GM12878 (cell line): ENCODE measurements around the gene LCLAT1. TPM values are rescaled to one million over a fixed set of nuclear protein-coding genes. Genes with fewer than 3 reads are reported as not detected.

Source experiments
- ATAC-seq: fragments of 200-7000 bp; cut with Tn5 transposase; 3 replicates; pipeline ENCODE4 v1.9.1; 2020; ENCODE audit warnings: mild to moderate bottlenecking, moderate library complexity
- BruUV-seq: library from RNA; stranded (reverse); fragments of 400-500 nt; replicated peaks from 2 replicates; lab custom pipeline; 2021; lab: Mats Ljungman, UMichigan
- CTCF ChIA-PET: fragments of 300-600 bp; sonication (Branson Sonifier 250); formaldehyde crosslinking; extraction: SDS; loops from one replicate; lab custom pipeline; 2021; ENCODE audit warnings: inconsistent platforms; lab: Yijun Ruan, JAX
- POLR2A ChIA-PET: fragments of 350-600 bp; formaldehyde crosslinking; extraction: SDS; loops from one replicate; lab custom pipeline; 2021; ENCODE audit warnings: inconsistent platforms; lab: Charles Lee
- RAD21 ChIA-PET: fragments of 300-600 bp; sonication (Branson Sonifier 250); formaldehyde crosslinking; loops from one replicate; lab custom pipeline; 2023; ENCODE audit warnings: antibody characterized with exemption; ENCODE audit not compliant: unreplicated experiment; lab: Charles Lee
- SMC1A ChIA-PET: fragments of 300-600 bp; sonication (Branson Sonifier 250); formaldehyde crosslinking; loops from one replicate; lab custom pipeline; 2023; ENCODE audit not compliant: unreplicated experiment, uncharacterized antibody; lab: Charles Lee
- DNase-seq: peaks from one replicate; pipeline ENCODE4 v3.0.0-alpha.2; 2011; ENCODE audit warnings: low read depth, low spot score
- FAIRE-seq: peaks from 3 replicates; lab custom pipeline; 2011; peaks lifted over from hg19 to GRCh38; lab: Jason Lieb, UNC
- H2AFZ ChIP-seq: 2 replicates; pipeline ENCODE4 v1.6.0; 2011; ENCODE audit warnings: low read depth, low read length, control low read depth; ENCODE audit not compliant: control insufficient read depth
- H3K27ac ChIP-seq: 2 replicates; pipeline ENCODE4 v1.5.1; 2011; ENCODE audit warnings: control low read depth; ENCODE audit not compliant: control insufficient read depth, insufficient read depth
- H3K27me3 ChIP-seq, 2 experiments: replicated peaks in 1 of 2; 2 replicates each; pipeline versions ENCODE4 v1.6.0 to v1.6.1; 2011; ENCODE audit warnings: low read length in 1 of 2; ENCODE audit not compliant: control insufficient read depth in 2 of 2, insufficient read depth in 2 of 2
- H3K36me3 ChIP-seq, 2 experiments: 2 replicates each; pipeline ENCODE4 v1.5.1; 2011; ENCODE audit warnings: low read length in 1 of 2; ENCODE audit not compliant: control insufficient read depth in 2 of 2, insufficient read depth in 2 of 2
- H3K4me1 ChIP-seq: 2 replicates; pipeline ENCODE4 v1.6.1; 2011; ENCODE audit warnings: mild to moderate bottlenecking, low read length, moderate library complexity, mixed read lengths; ENCODE audit not compliant: control insufficient read depth, insufficient read depth
- H3K4me2 ChIP-seq: 2 replicates; pipeline ENCODE4 v1.6.0; 2011; ENCODE audit warnings: control low read depth; ENCODE audit not compliant: control insufficient read depth, insufficient read depth
- H3K4me3 ChIP-seq: fragments of 200-600 bp; sonication (generic); 2 replicates; pipeline ENCODE4 v1.5.1; 2016
- H3K79me2 ChIP-seq: 2 replicates; pipeline ENCODE4 v1.6.0; 2011; ENCODE audit warnings: low read length; ENCODE audit not compliant: control insufficient read depth, insufficient read depth
- H3K9ac ChIP-seq: 2 replicates; pipeline ENCODE4 v1.8.0; 2011; ENCODE audit warnings: low read length, control low read depth, mixed read lengths; ENCODE audit not compliant: control insufficient read depth, insufficient read depth
- H3K9me3 ChIP-seq: replicated peaks from 3 replicates; pipeline ENCODE4 v1.5.1; 2011; ENCODE audit warnings: mild to moderate bottlenecking, low read length; ENCODE audit not compliant: control insufficient read depth, insufficient read depth
- H4K20me1 ChIP-seq: 2 replicates; pipeline ENCODE4 v1.6.0; 2011; ENCODE audit not compliant: control insufficient read depth, insufficient read depth
- BRCA1 ChIP-seq: IDR thresholded peaks from 2 replicates; pipeline ENCODE4 v1.6.1; 2011; ENCODE audit warnings: low read depth, low read length, improper control_type of control experiment
- CBX3 ChIP-seq: fragments of 200-600 bp; sonication (generic); IDR thresholded peaks from 2 replicates; pipeline ENCODE4 v1.6.1; 2016; ENCODE audit warnings: low read depth, borderline replicate concordance
- EED ChIP-seq: sonication (generic); IDR thresholded peaks from 2 replicates; pipeline ENCODE4 v1.6.1; 2016; ENCODE audit warnings: antibody characterized with exemption, low read depth
- GABPA ChIP-seq: IDR thresholded peaks from 2 replicates; pipeline ENCODE4 v1.6.1; 2014; ENCODE audit warnings: antibody characterized with exemption, low read depth, mild to moderate bottlenecking, inconsistent platforms
- HDAC2 ChIP-seq: fragments of 200-600 bp; sonication (generic); IDR thresholded peaks from 2 replicates; pipeline ENCODE4 v1.6.1; 2017
- IKZF1 ChIP-seq: fragments of 450-650 bp; conservative IDR thresholded peaks from 2 replicates; pipeline ENCODE4 v1.6.1; 2017; ENCODE audit warnings: antibody characterized with exemption, mild to moderate bottlenecking
- IRF4 ChIP-seq: IDR thresholded peaks from 2 replicates; pipeline ENCODE4 v1.6.1; 2011; ENCODE audit warnings: low read depth, low read length
- LARP7 ChIP-seq: fragments of 450-650 bp; IDR thresholded peaks from 2 replicates; pipeline ENCODE4 v1.6.1; 2017; ENCODE audit warnings: mild to moderate bottlenecking
- NBN ChIP-seq: fragments of 450-650 bp; IDR thresholded peaks from 2 replicates; pipeline ENCODE4 v1.6.1; 2016
- PAX8 ChIP-seq: fragments of 450-650 bp; IDR thresholded peaks from 2 replicates; pipeline ENCODE4 v1.6.1; 2017; ENCODE audit warnings: mild to moderate bottlenecking, moderate library complexity
- PML ChIP-seq: IDR thresholded peaks from 2 replicates; pipeline ENCODE4 v1.6.1; 2012; ENCODE audit warnings: low read length, inconsistent platforms
- STAT1 ChIP-seq: fragments of 450-650 bp; conservative IDR thresholded peaks from 2 replicates; pipeline ENCODE4 v1.6.1; 2014; ENCODE audit warnings: antibody characterized with exemption, mild to moderate bottlenecking
- SUZ12 ChIP-seq: fragments of 200-600 bp; sonication (generic); IDR thresholded peaks from one replicate; pipeline ENCODE4 v1.6.1; 2018; ENCODE audit warnings: antibody characterized with exemption, mild to moderate bottlenecking; ENCODE audit not compliant: unreplicated experiment
- ZNF384 ChIP-seq: IDR thresholded peaks from 2 replicates; pipeline ENCODE4 v1.6.1; 2012; ENCODE audit warnings: low read depth, mild to moderate bottlenecking, low read length, improper control_type of control experiment, borderline replicate concordance
- ZNF622 ChIP-seq: fragments of 450-650 bp; IDR thresholded peaks from 2 replicates; pipeline ENCODE4 v1.6.1; 2017; ENCODE audit warnings: mild to moderate bottlenecking, inconsistent platforms
- WGBS: methylation state at CpG from one replicate; pipeline ENCODE4 v1.1.6; 2016; ENCODE audit warnings: low lambda C conversion rate; ENCODE audit not compliant: insufficient replicate concordance, insufficient coverage; ENCODE audit errors: missing lambda C conversion rate; 5-methylcytosine and 5-hydroxymethylcytosine counted together
- in situ Hi-C: fragments of 300-500 bp; cut with MboI; formaldehyde crosslinking; loops from 9 replicates; pipeline ENCODE4 v1.14.3; 2018; ENCODE audit warnings: mixed read lengths
- intact Hi-C: fragments of 100-400 bp; cut with micrococcal nuclease; formaldehyde crosslinking; loops from one replicate; pipeline ENCODE4 v1.14.2; 2022; ENCODE audit not compliant: unreplicated experiment
- polyA plus RNA-seq, 11 experiments: library from polyadenylated mRNA; depleted of rRNA in 4 of 11; unstranded in 6 of 11; stranded (reverse) in 5 of 11; fragments of >200 nt; fragmentation: Nextera tagmentation in 4 of 11; fragmentation: Illumina TruSeq in 1 of 11; extraction: Ambion mirVana in 4 of 11; extraction: Trizol in 1 of 11; gene quantifications; 1 replicate in 1 of 11; 2 replicates in 10 of 11; pipeline versions ENCODE4 v1.2.1 to v1.2.3, GENCODE V29; 2011 to 2016; ENCODE audit warnings: inconsistent platforms in 2 of 11, missing spikeins in 2 of 11, low read depth in 1 of 11
- total RNA-seq, 4 experiments: library from RNA; depleted of rRNA in 3 of 4; stranded (reverse); fragments of >200 nt in 3 of 4; fragmentation: Illumina TruSeq in 1 of 4; extraction: Trizol in 1 of 4; gene quantifications; 2 replicates each; pipeline versions ENCODE4 v1.2.1 to v1.2.3, GENCODE V29; 2013 to 2021
- TF ChIP-seq, protein P1 (sequence below): IDR thresholded peaks from 2 replicates; pipeline ENCODE4 v1.6.1; 2012; ENCODE audit warnings: low read depth, low read length, improper control_type of control experiment
- TF ChIP-seq, protein P2 (sequence below): IDR thresholded peaks from 2 replicates; pipeline ENCODE4 v1.6.1; 2012; ENCODE audit warnings: low read depth, low read length, improper control_type of control experiment

Gene LCLAT1
- total and polyA plus RNA-seq, 10 of the 15 experiments (the other 5 are each of a cell fraction or from before 2014, with no cell fraction given), result 8.1 to 33.0 (median 15.9) TPM

DNA sequence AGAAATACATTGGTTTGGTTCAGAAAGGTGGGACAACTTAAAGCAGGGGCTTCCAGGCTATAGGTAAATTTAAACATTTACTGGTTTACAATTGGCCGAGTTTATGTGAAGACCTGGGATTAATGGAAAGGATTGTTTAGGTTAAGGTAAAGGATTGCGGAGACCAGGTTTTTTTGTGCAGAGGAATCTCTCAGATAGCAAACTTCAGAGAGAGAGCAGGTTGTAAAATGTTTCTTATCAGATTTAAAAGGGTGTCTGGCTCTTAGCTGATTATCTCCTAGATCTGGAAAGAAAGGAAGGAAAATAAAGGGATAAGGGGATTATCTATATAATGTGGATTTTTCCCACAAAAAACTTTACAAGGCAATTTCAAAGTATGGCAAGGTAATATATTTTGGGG lies 101.3 kb downstream of the LCLAT1 start:
- intact Hi-C loops, result no loop called here
- ChIA-PET SMC1A (interaction anchor here (0.9 to 1.3 kb wide), 5 partner anchors 11 to 62 kb away, joined by 3 to 6 read pairs (median 3); no protein-coding TSS in a partner anchor), POLR2A (no interaction called here), CTCF (interaction anchor here (1.1 kb wide), 2 partner anchors 340 to 384 kb away, joined by 3 to 4 read pairs; no protein-coding TSS in a partner anchor), RAD21 (no interaction called here)
- Histone ChIP-seq H4K20me1 (no peaks in the 10 kb centered on the region), H3K79me2 (no peaks in the 10 kb centered on the region), H3K36me3 (no peaks in the 10 kb centered on the region), H3K27ac (no peak overlapping the region), H3K9ac (no peak overlapping the region), H3K4me3 (no peak overlapping the region), H3K4me2 (no peak overlapping the region), H3K9me3 (peaks cover 2% of the 10 kb centered on the region; the same call in 1 of the 3 replicates), H3K27me3 (no peaks in the 10 kb centered on the region), H3K4me1 (no peaks in the 10 kb centered on the region), H2AFZ (no peak overlapping the region)
- ATAC-seq (no peak), DNase-seq (no peak), FAIRE-seq (no peak)
- in situ Hi-C loops, result no loop called here
- no peak for TF ChIP-seq HDAC2
- TF ChIP-seq CBX3, result no peak
- no peak for TF ChIP-seq IRF4
- no peak for TF ChIP-seq GABPA
- TF ChIP-seq IKZF1, result no peak
- no peak for TF ChIP-seq PAX8
- TF ChIP-seq LARP7, result no peak
- no peak for TF ChIP-seq ZNF384
- TF ChIP-seq PML, result no peak
- TF ChIP-seq, protein P1, sequence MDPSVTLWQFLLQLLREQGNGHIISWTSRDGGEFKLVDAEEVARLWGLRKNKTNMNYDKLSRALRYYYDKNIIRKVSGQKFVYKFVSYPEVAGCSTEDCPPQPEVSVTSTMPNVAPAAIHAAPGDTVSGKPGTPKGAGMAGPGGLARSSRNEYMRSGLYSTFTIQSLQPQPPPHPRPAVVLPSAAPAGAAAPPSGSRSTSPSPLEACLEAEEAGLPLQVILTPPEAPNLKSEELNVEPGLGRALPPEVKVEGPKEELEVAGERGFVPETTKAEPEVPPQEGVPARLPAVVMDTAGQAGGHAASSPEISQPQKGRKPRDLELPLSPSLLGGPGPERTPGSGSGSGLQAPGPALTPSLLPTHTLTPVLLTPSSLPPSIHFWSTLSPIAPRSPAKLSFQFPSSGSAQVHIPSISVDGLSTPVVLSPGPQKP, result no peak
- TF ChIP-seq NBN, result no peak
- TF ChIP-seq ZNF622, result no peak
- TF ChIP-seq BRCA1, result no peak
- no peak for TF ChIP-seq EED
- TF ChIP-seq STAT1, result no peak
- TF ChIP-seq SUZ12, result no peak
- TF ChIP-seq, protein P2, sequence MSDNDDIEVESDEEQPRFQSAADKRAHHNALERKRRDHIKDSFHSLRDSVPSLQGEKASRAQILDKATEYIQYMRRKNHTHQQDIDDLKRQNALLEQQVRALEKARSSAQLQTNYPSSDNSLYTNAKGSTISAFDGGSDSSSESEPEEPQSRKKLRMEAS, result no peak
- WGBS, result 89% methylated on average over 2 of the region's 2 CpGs
- BruUV-seq, result no TSS peak
